Spleen (tissue), 7 donors: ENCODE data around the gene ADD2.

Experiments used
- POLR2A ChIP-seq, 3 donors: fragments of 450-650 bp; IDR thresholded peaks; one replicate each; pipeline ENCODE4 v1.5.1; 2017; ENCODE audit warnings: antibody characterized with exemption in 3 of 3, mild to moderate bottlenecking in 1 of 3
- TF ChIP-seq, protein P1 (sequence below), 11 experiments: fragments of 200-600 bp in 7 of 11; fragments of 450-650 bp in 4 of 11; sonication (generic) in 4 of 11; IDR thresholded peaks in 8 of 11; conservative IDR thresholded peaks in 3 of 11; 1 replicate in 7 of 11; 2 replicates in 4 of 11; pipeline versions ENCODE4 v1.4.0 to v1.8.0; 2016 to 2021; ENCODE audit warnings: antibody characterized with exemption in 11 of 11, inconsistent platforms in 4 of 11, mild to moderate bottlenecking in 1 of 11
- donor health status: DM: no; HTN: no; CAD: no; lungs with moderate emphysema.
- donor health status: DM: no; HTN: no; CAD: no.
- donor health status: DM: no; HTN: no; CAD: no.

DNA sequence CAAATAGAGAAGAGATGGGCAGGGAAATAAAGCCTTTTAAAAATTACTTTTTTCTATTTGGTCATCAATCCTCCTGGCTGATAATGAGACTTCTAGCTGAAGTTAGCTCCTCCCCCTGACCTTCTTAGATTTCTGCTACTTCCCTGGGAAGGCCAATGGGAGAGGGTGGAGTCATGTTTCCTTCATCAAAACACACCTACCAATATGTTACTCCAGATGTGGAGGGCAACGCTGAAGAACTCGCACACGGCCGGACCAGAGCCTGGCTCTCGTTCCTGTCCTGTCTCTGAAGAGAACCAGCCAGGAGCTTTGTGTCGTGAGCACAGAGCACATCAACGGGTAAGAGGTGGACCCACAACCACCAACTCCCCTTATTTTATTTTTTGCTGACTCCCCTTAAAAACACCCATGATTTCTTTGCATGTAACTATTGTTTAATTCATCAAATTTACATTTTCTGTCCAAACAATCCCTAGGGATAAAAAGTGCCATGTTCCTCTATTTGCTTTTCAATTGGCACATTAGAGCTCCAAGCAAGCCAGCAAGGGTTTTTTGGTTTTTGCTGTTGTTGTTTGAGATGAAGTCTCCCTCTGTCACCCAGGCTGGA, 94.9 kb downstream of the ADD2 start:
- TF ChIP-seq, protein P1, sequence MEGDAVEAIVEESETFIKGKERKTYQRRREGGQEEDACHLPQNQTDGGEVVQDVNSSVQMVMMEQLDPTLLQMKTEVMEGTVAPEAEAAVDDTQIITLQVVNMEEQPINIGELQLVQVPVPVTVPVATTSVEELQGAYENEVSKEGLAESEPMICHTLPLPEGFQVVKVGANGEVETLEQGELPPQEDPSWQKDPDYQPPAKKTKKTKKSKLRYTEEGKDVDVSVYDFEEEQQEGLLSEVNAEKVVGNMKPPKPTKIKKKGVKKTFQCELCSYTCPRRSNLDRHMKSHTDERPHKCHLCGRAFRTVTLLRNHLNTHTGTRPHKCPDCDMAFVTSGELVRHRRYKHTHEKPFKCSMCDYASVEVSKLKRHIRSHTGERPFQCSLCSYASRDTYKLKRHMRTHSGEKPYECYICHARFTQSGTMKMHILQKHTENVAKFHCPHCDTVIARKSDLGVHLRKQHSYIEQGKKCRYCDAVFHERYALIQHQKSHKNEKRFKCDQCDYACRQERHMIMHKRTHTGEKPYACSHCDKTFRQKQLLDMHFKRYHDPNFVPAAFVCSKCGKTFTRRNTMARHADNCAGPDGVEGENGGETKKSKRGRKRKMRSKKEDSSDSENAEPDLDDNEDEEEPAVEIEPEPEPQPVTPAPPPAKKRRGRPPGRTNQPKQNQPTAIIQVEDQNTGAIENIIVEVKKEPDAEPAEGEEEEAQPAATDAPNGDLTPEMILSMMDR (IDR thresholded peaks at IDR 0.05 in 8 of 11, conservative IDR thresholded peaks at IDR 0.05 in 3 of 11): no peak
- TF ChIP-seq POLR2A (IDR thresholded peaks at IDR 0.05): no peak
